Measurements from ENCODE around the gene LRMDA. TPM values are rescaled to one million over a fixed set of nuclear protein-coding genes. Genes with fewer than 3 reads are reported as not detected.
"Not testable (repeated sequence)": the region's sequence is repeated elsewhere in the genome, so short reads cannot be mapped to it uniquely, and the experiment has no call there.

LRMDA gene
- total RNA-seq, 2 experiments from 2014 or later, result not detected

- POLR2A ChIA-PET; H3K27me3 Mint-ChIP-seq; H3K27ac Mint-ChIP-seq; DNase-seq; H3K36me3 Mint-ChIP-seq; H3K4me1 Mint-ChIP-seq; H3K9me3 Mint-ChIP-seq; H3K4me3 Mint-ChIP-seq; ATAC-seq (ENCODE audit: low read depth): not testable (repeated sequence)
Measured at GRCh38 chr10:75621003-75621402, 189.6 kb downstream of the LRMDA start.

GRCh38 chr10:75622503-75622902 lies 191.1 kb downstream of the LRMDA start:
- no peak overlapping the region for H3K4me3 Mint-ChIP-seq
- ATAC-seq (ENCODE audit: low read depth) (no peak), DNase-seq (no peak)
- H3K4me1 Mint-ChIP-seq, result no peaks in the 10 kb centered on the region
- no peak overlapping the region for H3K27ac Mint-ChIP-seq
- H3K27me3 Mint-ChIP-seq, result peaks cover 7% of the 10 kb centered on the region
- no peaks in the 10 kb centered on the region for H3K9me3 Mint-ChIP-seq
- POLR2A ChIA-PET, result no interaction called here
- H3K36me3 Mint-ChIP-seq, result no peaks in the 10 kb centered on the region

GRCh38 chr10:75623310-75624093 lies 192.1 kb downstream of the LRMDA start:
- ATAC-seq (ENCODE audit: low read depth) (no peak), DNase-seq (no peak)
- Mint-ChIP-seq H3K27me3 (peaks cover 8% of the 10 kb centered on the region), H3K36me3 (no peaks in the 10 kb centered on the region), H3K4me1 (no peaks in the 10 kb centered on the region), H3K27ac (no peak overlapping the region), H3K9me3 (no peaks in the 10 kb centered on the region), H3K4me3 (no peak overlapping the region)
- POLR2A ChIA-PET, result no interaction called here

- Mint-ChIP-seq H3K36me3 (no peaks in the 10 kb centered on the region), H3K4me3 (no peak overlapping the region), H3K27me3 (peaks cover 8% of the 10 kb centered on the region), H3K27ac (no peak overlapping the region), H3K4me1 (no peaks in the 10 kb centered on the region), H3K9me3 (no peaks in the 10 kb centered on the region)
- DNase-seq (no peak), ATAC-seq (ENCODE audit: low read depth) (no peak)
- POLR2A ChIA-PET, result no interaction called here
Measured at GRCh38 chr10:75624638-75625037, 193.2 kb downstream of the LRMDA start.

GRCh38 chr10:75630746-75631145 lies 199.3 kb downstream of the LRMDA start:
- POLR2A ChIA-PET, result no interaction called here
- H3K4me3 Mint-ChIP-seq, result no peak overlapping the region
- H3K27ac Mint-ChIP-seq, result no peak overlapping the region
- ATAC-seq (ENCODE audit: low read depth) (no peak), DNase-seq (no peak)
- H3K9me3 Mint-ChIP-seq, result no peaks in the 10 kb centered on the region
- no peaks in the 10 kb centered on the region for H3K4me1 Mint-ChIP-seq
- H3K36me3 Mint-ChIP-seq, result no peaks in the 10 kb centered on the region
- peaks cover 9% of the 10 kb centered on the region for H3K27me3 Mint-ChIP-seq

GRCh38 chr10:75632805-75633462 lies 201.5 kb downstream of the LRMDA start:
- DNase-seq (no peak), ATAC-seq (ENCODE audit: low read depth) (no peak)
- H3K4me3 Mint-ChIP-seq, result no peak overlapping the region
- H3K27me3 Mint-ChIP-seq, result peaks cover 9% of the 10 kb centered on the region
- H3K4me1 Mint-ChIP-seq, result no peaks in the 10 kb centered on the region
- H3K36me3 Mint-ChIP-seq, result no peaks in the 10 kb centered on the region
- no peak overlapping the region for H3K27ac Mint-ChIP-seq
- no peaks in the 10 kb centered on the region for H3K9me3 Mint-ChIP-seq
- POLR2A ChIA-PET, result no interaction called here

GRCh38 chr10:75633568-75633967 lies 202.1 kb downstream of the LRMDA start:
- Mint-ChIP-seq H3K4me3 (no peak overlapping the region), H3K36me3 (no peaks in the 10 kb centered on the region), H3K9me3 (no peaks in the 10 kb centered on the region), H3K27ac (no peak overlapping the region), H3K27me3 (peaks cover 11% of the 10 kb centered on the region), H3K4me1 (no peaks in the 10 kb centered on the region)
- ATAC-seq (ENCODE audit: low read depth) (no peak), DNase-seq (no peak)
- POLR2A ChIA-PET, result no interaction called here

GRCh38 chr10:75634947-75635346 lies 203.5 kb downstream of the LRMDA start:
- Mint-ChIP-seq H3K27me3 (peaks cover 11% of the 10 kb centered on the region), H3K9me3 (no peaks in the 10 kb centered on the region), H3K36me3 (no peaks in the 10 kb centered on the region), H3K27ac (no peak overlapping the region), H3K4me3 (no peak overlapping the region), H3K4me1 (no peaks in the 10 kb centered on the region)
- POLR2A ChIA-PET, result no interaction called here
- DNase-seq (no peak), ATAC-seq (ENCODE audit: low read depth) (no peak)

- Mint-ChIP-seq H3K27ac (no peak overlapping the region), H3K9me3 (no peaks in the 10 kb centered on the region), H3K4me1 (no peaks in the 10 kb centered on the region), H3K4me3 (no peak overlapping the region), H3K27me3 (peaks cover 12% of the 10 kb centered on the region), H3K36me3 (no peaks in the 10 kb centered on the region)
- POLR2A ChIA-PET, result no interaction called here
- ATAC-seq (ENCODE audit: low read depth) (no peak), DNase-seq (no peak)
Measured at GRCh38 chr10:75638752-75639151, 207.3 kb downstream of the LRMDA start.

- Mint-ChIP-seq H3K9me3 (no peaks in the 10 kb centered on the region), H3K27ac (no peak overlapping the region), H3K36me3 (no peaks in the 10 kb centered on the region), H3K4me1 (no peaks in the 10 kb centered on the region), H3K4me3 (no peak overlapping the region), H3K27me3 (peaks cover 10% of the 10 kb centered on the region)
- ATAC-seq (ENCODE audit: low read depth) (no peak), DNase-seq (no peak)
- POLR2A ChIA-PET, result no interaction called here
Measured at GRCh38 chr10:75639736-75640135, 208.3 kb downstream of the LRMDA start.

GRCh38 chr10:75640381-75640780 lies 209.0 kb downstream of the LRMDA start:
- Mint-ChIP-seq H3K36me3 (no peaks in the 10 kb centered on the region), H3K27me3 (peaks cover 10% of the 10 kb centered on the region), H3K27ac (no peak overlapping the region), H3K4me1 (no peaks in the 10 kb centered on the region), H3K9me3 (no peaks in the 10 kb centered on the region), H3K4me3 (no peak overlapping the region)
- ATAC-seq (ENCODE audit: low read depth) (no peak), DNase-seq (no peak)
- POLR2A ChIA-PET, result no interaction called here

GRCh38 chr10:75640803-75641202 lies 209.4 kb downstream of the LRMDA start:
- Mint-ChIP-seq H3K9me3 (no peaks in the 10 kb centered on the region), H3K36me3 (no peaks in the 10 kb centered on the region), H3K27ac (no peak overlapping the region), H3K4me3 (no peak overlapping the region), H3K27me3 (peaks cover 10% of the 10 kb centered on the region), H3K4me1 (no peaks in the 10 kb centered on the region)
- ATAC-seq (ENCODE audit: low read depth) (no peak), DNase-seq (no peak)
- POLR2A ChIA-PET, result no interaction called here

GRCh38 chr10:75643405-75643804 lies 212.0 kb downstream of the LRMDA start:
- DNase-seq, result no peak
- Mint-ChIP-seq H3K27ac (no peak overlapping the region), H3K27me3 (peaks cover 3% of the 10 kb centered on the region), H3K4me1 (no peaks in the 10 kb centered on the region), H3K36me3 (no peaks in the 10 kb centered on the region), H3K4me3 (no peak overlapping the region), H3K9me3 (no peaks in the 10 kb centered on the region)
- no peak for ATAC-seq (ENCODE audit: low read depth)
- POLR2A ChIA-PET, result no interaction called here

GRCh38 chr10:75643944-75644692 lies 212.7 kb downstream of the LRMDA start:
- POLR2A ChIA-PET, result interaction anchor here (0.7 kb wide), 1 partner anchor 385 kb away, joined by 3 read pairs; no protein-coding TSS in a partner anchor
- DNase-seq (no peak), ATAC-seq (ENCODE audit: low read depth) (no peak)
- Mint-ChIP-seq H3K4me1 (no peaks in the 10 kb centered on the region), H3K4me3 (no peak overlapping the region), H3K27ac (no peak overlapping the region), H3K27me3 (peaks cover 3% of the 10 kb centered on the region), H3K36me3 (no peaks in the 10 kb centered on the region), H3K9me3 (no peaks in the 10 kb centered on the region)
